B cell (primary cell): Measurements from ENCODE around the gene EXOC6B. TPM values are rescaled to one million over a fixed set of nuclear protein-coding genes. Genes with fewer than 3 reads are reported as not detected.

ENCODE experiments used
- ATAC-seq: fragments of 200-7000 bp; cut with Tn5 transposase; one replicate; pipeline ENCODE4 v1.10.0; 2021; ENCODE audit warnings: low read depth, mild to moderate bottlenecking, moderate number of reproducible peaks, moderate library complexity
- CTCF ChIA-PET: fragments of 350-600 bp; sonication (Branson Sonifier 250); formaldehyde crosslinking; loops from one replicate; lab custom pipeline; 2021; ENCODE audit warnings: antibody characterized with exemption, inconsistent platforms; lab: Charles Lee
- POLR2A ChIA-PET: fragments of 350-600 bp; sonication (Branson Sonifier 250); formaldehyde crosslinking; loops from one replicate; lab custom pipeline; 2021; ENCODE audit warnings: antibody characterized with exemption; lab: Charles Lee
- DNase-seq: peaks from one replicate; pipeline ENCODE4 v3.0.0; 2013
- H2AFZ ChIP-seq: 2 replicates; pipeline ENCODE4 v1.6.1; 2012; ENCODE audit warnings: mild to moderate bottlenecking, low read depth, low read length; ENCODE audit not compliant: insufficient read depth, poor library complexity, severe bottlenecking
- H3K27ac ChIP-seq, 2 donors: 1 replicate in 1 of 2; 2 replicates in 1 of 2; pipeline ENCODE4 v1.5.1; 2012 to 2013; ENCODE audit warnings: low read length in 2 of 2, mild to moderate bottlenecking in 2 of 2, moderate library complexity in 1 of 2
- H3K27me3 ChIP-seq, 4 experiments: fragments of 200-600 bp in 1 of 4; sonication (generic) in 1 of 4; replicated peaks in 1 of 4; 1 replicate in 2 of 4; 2 replicates in 2 of 4; pipeline versions ENCODE4 v1.6.1 to v1.7.0; 2013 to 2016; ENCODE audit warnings: low read length in 3 of 4, mild to moderate bottlenecking in 2 of 4, mixed read lengths in 1 of 4, moderate library complexity in 1 of 4; ENCODE audit not compliant: insufficient read depth in 4 of 4, control insufficient read depth in 3 of 4; ENCODE audit errors: control extremely low read depth in 1 of 4
- H3K36me3 ChIP-seq, 2 experiments: replicated peaks in 1 of 2; 1 replicate in 1 of 2; 2 replicates in 1 of 2; pipeline versions ENCODE4 v1.6.1 to v1.7.1; 2013; ENCODE audit warnings: low read length in 1 of 2; ENCODE audit not compliant: insufficient read depth in 2 of 2, control insufficient read depth in 1 of 2; ENCODE audit errors: control extremely low read depth in 1 of 2, extremely low read depth in 1 of 2
- H3K4me1 ChIP-seq, 2 donors: fragments of 200-600 bp in 1 of 2; sonication (generic) in 1 of 2; 1 replicate in 1 of 2; 2 replicates in 1 of 2; pipeline versions ENCODE4 v1.5.1 to v1.6.1; 2013 to 2017; ENCODE audit warnings: low read length in 2 of 2; ENCODE audit not compliant: control insufficient read depth in 2 of 2, insufficient read depth in 2 of 2
- H3K4me2 ChIP-seq: replicated peaks from 2 replicates; pipeline ENCODE3; 2012; ENCODE audit warnings: mild to moderate bottlenecking, low read depth, low read length; ENCODE audit not compliant: poor library complexity, severe bottlenecking
- H3K4me3 ChIP-seq, 5 experiments: fragments of 200-600 bp in 1 of 5; sonication (generic) in 1 of 5; 1 replicate in 3 of 5; 2 replicates in 2 of 5; pipeline versions ENCODE4 v1.5.1 to v1.7.0; 2011 to 2016; ENCODE audit warnings: low read length in 4 of 5, mild to moderate bottlenecking in 4 of 5, low read depth in 2 of 5, control low read depth in 1 of 5, moderate library complexity in 1 of 5; ENCODE audit not compliant: insufficient read depth in 1 of 5; ENCODE audit errors: control extremely low read depth in 1 of 5, extremely low read depth in 1 of 5
- H3K79me2 ChIP-seq: fragments of 200-600 bp; sonication (generic); one replicate; pipeline ENCODE4 v1.6.0; 2016; ENCODE audit warnings: low read length; ENCODE audit not compliant: control insufficient read depth, insufficient read depth
- H3K9ac ChIP-seq: fragments of 200-600 bp; sonication (generic); 2 replicates; pipeline ENCODE4 v1.6.1; 2017; ENCODE audit warnings: mild to moderate bottlenecking, low read length, moderate library complexity
- H3K9me3 ChIP-seq, 3 donors: one replicate each; pipeline versions ENCODE4 v1.6.1 to v1.7.1; 2013; ENCODE audit warnings: low read length in 2 of 3; ENCODE audit not compliant: control insufficient read depth in 2 of 3, insufficient read depth in 1 of 3; ENCODE audit errors: control extremely low read depth in 1 of 3
- H4K20me1 ChIP-seq: 2 replicates; pipeline ENCODE4 v1.6.0; 2012; ENCODE audit warnings: mild to moderate bottlenecking, low read length; ENCODE audit not compliant: insufficient read depth, control insufficient read depth, poor library complexity, severe bottlenecking
- H3K27ac Mint-ChIP-seq: one replicate; pipeline ENCODE4 v1.8.0; 2021; ENCODE audit warnings: mixed read lengths
- H3K27me3 Mint-ChIP-seq: one replicate; pipeline ENCODE4 v1.8.0; 2021; ENCODE audit warnings: mixed read lengths
- H3K4me1 Mint-ChIP-seq: one replicate; pipeline ENCODE4 v1.8.0; 2021; ENCODE audit warnings: mixed read lengths
- H3K4me3 Mint-ChIP-seq: one replicate; pipeline ENCODE4 v1.8.0; 2021; ENCODE audit warnings: mixed read lengths
- H3K9me3 Mint-ChIP-seq: one replicate; pipeline ENCODE4 v1.8.0; 2022; ENCODE audit warnings: mixed read lengths; ENCODE audit not compliant: insufficient read depth
- CTCF ChIP-seq: fragments of 200-600 bp; IDR thresholded peaks from one replicate; pipeline ENCODE4 v1.8.0; 2022; ENCODE audit warnings: antibody characterized with exemption, mild to moderate bottlenecking
- EZH2 ChIP-seq: IDR thresholded peaks from 2 replicates; pipeline ENCODE4 v1.6.1; 2012; ENCODE audit warnings: borderline replicate concordance, low read depth, mild to moderate bottlenecking, moderate library complexity, low read length; ENCODE audit not compliant: insufficient read depth, poor library complexity, severe bottlenecking
- WGBS: methylation state at CpG from one replicate; pipeline ENCODE4 v1.1.5; 2013; ENCODE audit warnings: missing lambda C conversion rate; ENCODE audit not compliant: insufficient coverage; 5-methylcytosine and 5-hydroxymethylcytosine counted together
- intact Hi-C: fragments of 100-400 bp; cut with micrococcal nuclease; formaldehyde crosslinking; loops from one replicate; pipeline ENCODE4 v1.10.0; 2022
- polyA plus RNA-seq: library from polyadenylated mRNA; depleted of rRNA; stranded (reverse); fragments of >200 nt; gene quantifications from 2 replicates; pipeline ENCODE4 v1.2.3, GENCODE V29; 2012
- total RNA-seq, 2 donors: library from RNA; stranded (reverse); fragments of 120-200 nt in 1 of 2; gene quantifications; 1 replicate in 1 of 2; 2 replicates in 1 of 2; pipeline versions ENCODE4 v1.2.3 to v1.2.4, GENCODE V29; 2013 to 2022

Gene EXOC6B
- total and polyA plus RNA-seq, 2 donors (not counting 1 experiment from before 2014, with no cell fraction given), result 4.8 to 22.6 TPM

DNA sequence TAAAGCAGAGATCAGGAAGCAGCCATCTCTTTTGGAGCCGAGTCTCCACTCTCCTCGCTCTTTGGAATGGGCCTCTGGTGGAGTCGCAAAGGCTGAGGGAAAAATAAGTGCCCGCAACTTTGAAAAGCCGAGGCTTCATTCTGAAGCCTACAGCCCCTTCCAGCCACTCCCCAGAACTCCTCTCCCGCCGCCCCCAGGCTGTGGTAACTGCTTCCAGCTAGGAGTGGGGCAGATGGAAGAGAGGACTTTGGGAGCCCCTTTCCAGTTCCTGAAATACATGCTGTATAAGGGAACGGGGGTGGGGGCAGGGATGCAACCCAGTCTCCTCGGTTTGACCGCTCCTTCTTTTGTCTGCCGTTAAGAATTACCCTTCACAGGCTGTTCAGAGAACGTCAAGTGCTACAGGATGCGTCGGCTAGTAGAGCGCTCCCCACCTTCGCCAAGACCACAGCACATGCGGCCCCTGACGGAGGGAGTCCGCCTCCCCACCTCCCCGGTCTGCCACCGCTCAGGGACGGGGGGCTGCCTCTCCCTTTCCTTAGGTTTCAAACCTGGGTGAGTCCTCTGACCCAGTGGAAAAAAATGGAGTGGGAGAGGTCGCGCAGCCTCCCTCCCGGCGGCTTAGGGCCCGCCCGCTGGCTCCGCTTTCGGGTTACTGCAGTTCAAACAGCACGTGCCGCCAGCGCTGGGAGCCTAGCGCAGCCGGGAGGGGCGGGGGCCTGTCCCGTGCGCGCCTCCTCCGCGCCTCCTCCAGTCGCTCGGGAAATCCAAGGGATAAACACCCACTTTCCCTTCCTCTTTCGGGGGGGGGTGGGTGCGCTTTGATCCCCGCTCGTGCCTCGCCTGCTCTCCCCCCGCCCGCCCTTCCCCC, 683.0 kb downstream of the EXOC6B start:
- ChIA-PET CTCF (no interaction called here), POLR2A (no interaction called here)
- Histone ChIP-seq H3K4me1 (peaks cover 23 to 41% of the 10 kb centered on the region in 2 donors), H3K9ac (no peak overlapping the region), H2AFZ (no peak overlapping the region), H3K9me3 (peaks cover 0 to 33% (median 6%) of the 10 kb centered on the region in 3 donors), H3K27me3 (peaks cover 0 to 53% (median 28%) of the 10 kb centered on the region in 4 experiments), H3K4me3 (no peak overlapping the region), H3K79me2 (no peaks in the 10 kb centered on the region), H4K20me1 (no peaks in the 10 kb centered on the region), H3K36me3 (no peaks in the 10 kb centered on the region), H3K27ac (no peak overlapping the region), H3K4me2 (no peak overlapping the region)
- H3K27me3 Mint-ChIP-seq, result peaks cover 34% of the 10 kb centered on the region
- no peaks in the 10 kb centered on the region for H3K9me3 Mint-ChIP-seq
- intact Hi-C loops, result no loop called here
- H3K4me1 Mint-ChIP-seq, result peaks cover 24% of the 10 kb centered on the region
- WGBS, result 26% methylated on average over 38 of the region's 50 CpGs
- H3K27ac Mint-ChIP-seq, result no peak overlapping the region
- DNase-seq (peak; percentile 7), ATAC-seq (no peak)
- H3K4me3 Mint-ChIP-seq, result no peak overlapping the region
- TF ChIP-seq CTCF, result no peak
- TF ChIP-seq EZH2, result no peak

GRCh38 chr2:72141881-72142451, 683.9 kb downstream of the EXOC6B start:
- H4K20me1 ChIP-seq, result no peaks in the 10 kb centered on the region
- peaks cover 0 to 45% (median 25%) of the 10 kb centered on the region in 4 experiments for H3K27me3 ChIP-seq
- DNase-seq (peak; percentile 1), ATAC-seq (no peak)
- H3K4me3 Mint-ChIP-seq, result no peak overlapping the region
- TF ChIP-seq EZH2 (no peak), CTCF (no peak)
- peaks cover 32% of the 10 kb centered on the region for H3K27me3 Mint-ChIP-seq
- no peak overlapping the region for H3K4me3 ChIP-seq
- no peak overlapping the region for H2AFZ ChIP-seq
- peaks cover 23% of the 10 kb centered on the region for H3K4me1 Mint-ChIP-seq
- intact Hi-C loops, result no loop called here
- no peak overlapping the region for H3K4me2 ChIP-seq
- no peak overlapping the region for H3K27ac ChIP-seq
- POLR2A ChIA-PET, result no interaction called here
- WGBS, result 94% methylated on average over 11 of the region's 13 CpGs
- no peaks in the 10 kb centered on the region for H3K79me2 ChIP-seq
- CTCF ChIA-PET, result no interaction called here
- H3K27ac Mint-ChIP-seq, result no peak overlapping the region
- H3K9ac ChIP-seq, result no peak overlapping the region
- H3K4me1 ChIP-seq, result peaks cover 19 to 34% of the 10 kb centered on the region in 2 donors
- no peaks in the 10 kb centered on the region for H3K36me3 ChIP-seq
- no peaks in the 10 kb centered on the region for H3K9me3 Mint-ChIP-seq
- H3K9me3 ChIP-seq, result peaks cover 0 to 31% (median 6%) of the 10 kb centered on the region in 3 donors
